Natural killer cell treated with Interleukin-12 subunit alpha and Interleukin-12 subunit beta and Interleukin-15 and Interleukin-18, amount 100 ng/mL, for 72 hours (primary cell): ENCODE measurements around the gene PTRH2. TPM values are rescaled to one million over a fixed set of nuclear protein-coding genes. Genes with fewer than 3 reads are reported as not detected.
A peak's percentile ranks its signal among the peaks of the same experiment; 100 is the strongest.

ENCODE experiments used
- ATAC-seq, 2 donors: fragments of 150-1000 bp; cut with Tn5 transposase in 1 of 2; sonication (Bioruptor Pico), chemical (Tn5 transposase) in 1 of 2; 2 replicates each; pipeline ENCODE4 v1.10.0; 2021
- DNase-seq: peaks from one replicate; pipeline ENCODE4 v3.0.0; 2022; ENCODE audit warnings: low spot score
- H3K27ac Mint-ChIP-seq, 2 donors: 1 replicate in 1 of 2; 2 replicates in 1 of 2; pipeline ENCODE4 v1.8.0; 2022; ENCODE audit warnings: mixed read lengths in 2 of 2, mild to moderate bottlenecking in 1 of 2, moderate library complexity in 1 of 2
- H3K27me3 Mint-ChIP-seq, 2 donors: 1 replicate in 1 of 2; 2 replicates in 1 of 2; pipeline ENCODE4 v1.8.0; 2022; ENCODE audit warnings: mixed read lengths in 2 of 2
- H3K36me3 Mint-ChIP-seq: one replicate; pipeline ENCODE4 v1.8.0; 2022; ENCODE audit warnings: mixed read lengths
- H3K4me1 Mint-ChIP-seq, 2 donors: 1 replicate in 1 of 2; 2 replicates in 1 of 2; pipeline ENCODE4 v1.8.0; 2022; ENCODE audit warnings: low read depth in 2 of 2, mixed read lengths in 2 of 2, mild to moderate bottlenecking in 1 of 2
- H3K4me3 Mint-ChIP-seq: one replicate; pipeline ENCODE4 v1.8.0; 2022; ENCODE audit warnings: mixed read lengths
- H3K9me3 Mint-ChIP-seq: 2 replicates; pipeline ENCODE4 v1.8.0; 2022; ENCODE audit warnings: mixed read lengths
- total RNA-seq, 2 donors: library from RNA; stranded (reverse); gene quantifications; one replicate each; pipeline ENCODE4 v1.2.3, GENCODE V29; 2022

The PTRH2 gene
- total RNA-seq, 2 donors from 2014 or later = 25.8 to 48.8 TPM

- Mint-ChIP-seq H3K9me3 (no peaks in the 10 kb centered on the region), H3K27me3 (no peaks in the 10 kb centered on the region), H3K36me3 (peaks cover 38% of the 10 kb centered on the region), H3K4me3 (no peak overlapping the region), H3K4me1 (peaks cover 55 to 65% of the 10 kb centered on the region in 2 donors), H3K27ac (peak overlapping the region in 1 of 2 donors; percentile 7)
- ATAC-seq (no peak), DNase-seq (no peak)
These were observed 4.9 kb downstream of the PTRH2 start for GRCh38 chr17:59702304-59702703.

GRCh38 chr17:59699786-59700185 is 7.4 kb downstream of the PTRH2 start:
- peak overlapping the region; percentile 9 to 18 for H3K27ac Mint-ChIP-seq
- peaks cover 45 to 55% of the 10 kb centered on the region in 2 donors for H3K4me1 Mint-ChIP-seq
- peak overlapping the region; percentile 8 for H3K4me3 Mint-ChIP-seq

GRCh38 chr17:59699218-59699617 is 8.0 kb downstream of the PTRH2 start:
- peak overlapping the region; percentile 9 to 18 for H3K27ac Mint-ChIP-seq
- ATAC-seq (no peak), DNase-seq (no peak)
- peak overlapping the region; percentile 8 for H3K4me3 Mint-ChIP-seq
- no peaks in the 10 kb centered on the region for H3K27me3 Mint-ChIP-seq
- H3K36me3 Mint-ChIP-seq = peaks cover 33% of the 10 kb centered on the region
- peaks cover 44 to 51% of the 10 kb centered on the region in 2 donors for H3K4me1 Mint-ChIP-seq
- H3K9me3 Mint-ChIP-seq = no peaks in the 10 kb centered on the region

More at GRCh38 chr17:59699786-59700185, 7.4 kb downstream of the PTRH2 start:
- Mint-ChIP-seq H3K9me3 (no peaks in the 10 kb centered on the region), H3K27me3 (no peaks in the 10 kb centered on the region), H3K36me3 (peaks cover 31% of the 10 kb centered on the region)
- ATAC-seq (no peak), DNase-seq (no peak)

GRCh38 chr17:59698143-59698542 is 9.1 kb downstream of the PTRH2 start:
- Mint-ChIP-seq H3K4me1 (peaks cover 41 to 47% of the 10 kb centered on the region in 2 donors), H3K36me3 (peaks cover 32% of the 10 kb centered on the region), H3K27ac (peak overlapping the region in 1 of 2 donors; percentile 25), H3K27me3 (no peaks in the 10 kb centered on the region), H3K4me3 (peak overlapping the region; percentile 8), H3K9me3 (no peaks in the 10 kb centered on the region)
- no peak for ATAC-seq
- no peak for DNase-seq

GRCh38 chr17:59696682-59697277 is 10.4 kb downstream of the PTRH2 start:
- Mint-ChIP-seq H3K36me3 (peaks cover 32% of the 10 kb centered on the region), H3K4me3 (no peak overlapping the region), H3K4me1 (peaks cover 35 to 40% of the 10 kb centered on the region in 2 donors), H3K27me3 (no peaks in the 10 kb centered on the region), H3K27ac (peak overlapping the region; percentile 34 to 58), H3K9me3 (no peaks in the 10 kb centered on the region)
- ATAC-seq = no peak
- no peak for DNase-seq

GRCh38 chr17:59695945-59696681 is 11.1 kb downstream of the PTRH2 start:
- no peak overlapping the region for H3K4me3 Mint-ChIP-seq
- H3K27me3 Mint-ChIP-seq = no peaks in the 10 kb centered on the region
- H3K36me3 Mint-ChIP-seq = peaks cover 34% of the 10 kb centered on the region
- ATAC-seq (no peak), DNase-seq (no peak)
- peak overlapping the region; percentile 34 to 58 for H3K27ac Mint-ChIP-seq
- no peaks in the 10 kb centered on the region for H3K9me3 Mint-ChIP-seq
- H3K4me1 Mint-ChIP-seq = peaks cover 34 to 40% of the 10 kb centered on the region in 2 donors

GRCh38 chr17:59694344-59694743 is 12.9 kb downstream of the PTRH2 start:
- no peaks in the 10 kb centered on the region for H3K27me3 Mint-ChIP-seq
- H3K9me3 Mint-ChIP-seq = no peaks in the 10 kb centered on the region
- no peak overlapping the region for H3K4me3 Mint-ChIP-seq

GRCh38 chr17:59693582-59693981 is 13.6 kb downstream of the PTRH2 start:
- Mint-ChIP-seq H3K4me3 (no peak overlapping the region), H3K4me1 (peaks cover 13 to 21% of the 10 kb centered on the region in 2 donors), H3K27me3 (no peaks in the 10 kb centered on the region), H3K27ac (no peak overlapping the region), H3K36me3 (peaks cover 31% of the 10 kb centered on the region), H3K9me3 (no peaks in the 10 kb centered on the region)
- DNase-seq (no peak), ATAC-seq (no peak)

More at GRCh38 chr17:59694344-59694743, 12.9 kb downstream of the PTRH2 start:
- DNase-seq = no peak
- ATAC-seq = no peak
- peaks cover 19 to 28% of the 10 kb centered on the region in 2 donors for H3K4me1 Mint-ChIP-seq
- H3K36me3 Mint-ChIP-seq = peaks cover 35% of the 10 kb centered on the region
- H3K27ac Mint-ChIP-seq = peak overlapping the region in 1 of 2 donors; percentile 66

- Mint-ChIP-seq H3K4me1 (peaks cover 4 to 9% of the 10 kb centered on the region in 2 donors), H3K27ac (peak overlapping the region; percentile 43 to 67), H3K27me3 (no peaks in the 10 kb centered on the region), H3K36me3 (peaks cover 27% of the 10 kb centered on the region), H3K4me3 (no peak overlapping the region), H3K9me3 (no peaks in the 10 kb centered on the region)
- no peak for DNase-seq
- ATAC-seq = no peak
These were observed 18.7 kb downstream of the PTRH2 start for GRCh38 chr17:59688496-59688895.

GRCh38 chr17:59688008-59688407 is 19.2 kb downstream of the PTRH2 start:
- ATAC-seq (no peak), DNase-seq (no peak)
- no peaks in the 10 kb centered on the region for H3K9me3 Mint-ChIP-seq

GRCh38 chr17:59684967-59685366 is 22.3 kb downstream of the PTRH2 start:
- H3K36me3 Mint-ChIP-seq = peaks cover 36% of the 10 kb centered on the region
- no peak overlapping the region for H3K4me3 Mint-ChIP-seq
- H3K27ac Mint-ChIP-seq = no peak overlapping the region
- DNase-seq (no peak), ATAC-seq (no peak)
- no peaks in the 10 kb centered on the region for H3K27me3 Mint-ChIP-seq
- H3K4me1 Mint-ChIP-seq = peaks cover 4 to 9% of the 10 kb centered on the region in 2 donors
- no peaks in the 10 kb centered on the region for H3K9me3 Mint-ChIP-seq

More at GRCh38 chr17:59688008-59688407, 19.2 kb downstream of the PTRH2 start:
- Mint-ChIP-seq H3K27me3 (no peaks in the 10 kb centered on the region), H3K27ac (peak overlapping the region; percentile 43 to 67), H3K4me1 (peaks cover 4 to 9% of the 10 kb centered on the region in 2 donors), H3K36me3 (peaks cover 28% of the 10 kb centered on the region), H3K4me3 (no peak overlapping the region)

- Mint-ChIP-seq H3K27ac (no peak overlapping the region), H3K4me3 (no peak overlapping the region), H3K4me1 (peaks cover 4 to 5% of the 10 kb centered on the region in 2 donors), H3K36me3 (peaks cover 30% of the 10 kb centered on the region), H3K9me3 (no peaks in the 10 kb centered on the region), H3K27me3 (no peaks in the 10 kb centered on the region)
- ATAC-seq (no peak), DNase-seq (no peak)
These were observed 23.9 kb downstream of the PTRH2 start for GRCh38 chr17:59683283-59683682.

- Mint-ChIP-seq H3K27me3 (no peaks in the 10 kb centered on the region), H3K4me3 (no peak overlapping the region), H3K27ac (no peak overlapping the region), H3K36me3 (peaks cover 21% of the 10 kb centered on the region), H3K9me3 (no peaks in the 10 kb centered on the region), H3K4me1 (no peaks in the 10 kb centered on the region)
- no peak for DNase-seq
- ATAC-seq = no peak
These were observed 26.9 kb downstream of the PTRH2 start for GRCh38 chr17:59680314-59680713.

- ATAC-seq = no peak
- H3K4me3 Mint-ChIP-seq = no peak overlapping the region
- H3K9me3 Mint-ChIP-seq = no peaks in the 10 kb centered on the region
- peaks cover 21% of the 10 kb centered on the region for H3K36me3 Mint-ChIP-seq
- DNase-seq = no peak
- no peaks in the 10 kb centered on the region for H3K4me1 Mint-ChIP-seq
- H3K27ac Mint-ChIP-seq = no peak overlapping the region
- H3K27me3 Mint-ChIP-seq = no peaks in the 10 kb centered on the region
These were observed 28.3 kb downstream of the PTRH2 start for GRCh38 chr17:59678918-59679317.
